Naive thymus-derived CD4-positive, alpha-beta T cell (primary cell): ENCODE results near the gene POLR1G. TPM values are rescaled to one million over a fixed set of nuclear protein-coding genes. Genes with fewer than 3 reads are reported as not detected.

Source experiments
- ATAC-seq: fragments of 150-1000 bp; cut with Tn5 transposase; 2 replicates; pipeline ENCODE4 v1.10.0; 2021; ENCODE audit warnings: mild to moderate bottlenecking, moderate library complexity
- CTCF ChIA-PET: fragments of 350-600 bp; sonication (Branson Sonifier 250); formaldehyde crosslinking; loops from one replicate; lab custom pipeline; 2021; ENCODE audit warnings: antibody characterized with exemption; lab: Charles Lee
- POLR2A ChIA-PET: fragments of 350-600 bp; sonication (Branson Sonifier 250); formaldehyde crosslinking; loops from one replicate; lab custom pipeline; 2021; ENCODE audit warnings: antibody characterized with exemption, inconsistent platforms; lab: Charles Lee
- DNase-seq, 9 donors: peaks; one replicate each; pipeline versions ENCODE4 v3.0.0 to v3.0.0-alpha.2; 2020 to 2022; ENCODE audit warnings: mixed read lengths in 1 of 9
- H3K27ac ChIP-seq: one replicate; pipeline ENCODE4 v1.7.0; 2013; ENCODE audit warnings: mild to moderate bottlenecking, low read depth, low read length, moderate library complexity
- H3K27me3 ChIP-seq, 2 donors: one replicate each; pipeline ENCODE4 v1.7.0; 2013; ENCODE audit warnings: low read length in 2 of 2, mild to moderate bottlenecking in 2 of 2, moderate library complexity in 2 of 2; ENCODE audit not compliant: control insufficient read depth in 2 of 2, insufficient read depth in 2 of 2
- H3K36me3 ChIP-seq, 3 experiments: 1 replicate in 2 of 3; 2 replicates in 1 of 3; pipeline ENCODE4 v1.7.0; 2013; ENCODE audit warnings: low read length in 3 of 3, mild to moderate bottlenecking in 3 of 3, moderate library complexity in 1 of 3; ENCODE audit not compliant: insufficient read depth in 3 of 3, control insufficient read depth in 2 of 3
- H3K4me1 ChIP-seq, 2 donors: one replicate each; pipeline ENCODE4 v1.7.0; 2013; ENCODE audit warnings: low read length in 2 of 2, mild to moderate bottlenecking in 2 of 2, moderate library complexity in 1 of 2; ENCODE audit not compliant: control insufficient read depth in 2 of 2, insufficient read depth in 2 of 2
- H3K4me3 ChIP-seq: 2 replicates; pipeline ENCODE4 v1.7.0; 2013; ENCODE audit warnings: mild to moderate bottlenecking, low read length
- H3K9me3 ChIP-seq, 3 experiments: 1 replicate in 2 of 3; 2 replicates in 1 of 3; pipeline ENCODE4 v1.7.0; 2013; ENCODE audit warnings: low read length in 3 of 3; ENCODE audit not compliant: control insufficient read depth in 2 of 3
- H3K27ac Mint-ChIP-seq, 9 donors: one replicate each; pipeline ENCODE4 v1.8.0; 2020 to 2022; ENCODE audit warnings: mixed read lengths in 9 of 9, mild to moderate bottlenecking in 8 of 9, moderate library complexity in 5 of 9, inconsistent platforms in 2 of 9
- H3K27me3 Mint-ChIP-seq, 5 donors: one replicate each; pipeline ENCODE4 v1.8.0; 2021 to 2022; ENCODE audit warnings: mixed read lengths in 5 of 5, mild to moderate bottlenecking in 1 of 5
- H3K36me3 Mint-ChIP-seq, 5 donors: one replicate each; pipeline ENCODE4 v1.8.0; 2020 to 2022; ENCODE audit warnings: mixed read lengths in 5 of 5, mild to moderate bottlenecking in 3 of 5, inconsistent platforms in 1 of 5
- H3K4me1 Mint-ChIP-seq, 7 donors: one replicate each; pipeline ENCODE4 v1.8.0; 2020 to 2022; ENCODE audit warnings: mixed read lengths in 7 of 7, mild to moderate bottlenecking in 3 of 7, inconsistent platforms in 1 of 7
- H3K4me3 Mint-ChIP-seq, 10 donors: one replicate each; pipeline ENCODE4 v1.8.0; 2020 to 2022; ENCODE audit warnings: mild to moderate bottlenecking in 10 of 10, mixed read lengths in 10 of 10, moderate library complexity in 6 of 10, inconsistent platforms in 2 of 10
- H3K9me3 Mint-ChIP-seq, 11 donors: one replicate each; pipeline ENCODE4 v1.8.0; 2020 to 2022; ENCODE audit warnings: mixed read lengths in 11 of 11, mild to moderate bottlenecking in 4 of 11, inconsistent platforms in 1 of 11, moderate library complexity in 1 of 11
- intact Hi-C, 2 donors: fragments of 100-400 bp; cut with micrococcal nuclease; formaldehyde crosslinking; loops; one replicate each; pipeline ENCODE4 v1.15.1; 2023
- microRNA-seq: library from miRNA; unstranded; fragments of <30 nt; microRNA quantifications from one replicate; pipeline ENCODE4 v1.2.0, GENCODE V29; 2022; ENCODE audit warnings: borderline microRNAs expressed
- polyA plus RNA-seq, 2 donors: library from polyadenylated mRNA; unstranded; fragments of 300-500 nt; fragmentation: Illumina TruSeq; gene quantifications; one replicate each; pipeline ENCODE4 v1.2.3, GENCODE V29; 2021
- total RNA-seq, 6 experiments: library from RNA in 5 of 6; stranded (reverse) in 5 of 6; gene quantifications; 1 replicate in 5 of 6; 2 replicates in 1 of 6; pipeline ENCODE4 v1.2.3 and lab custom pipeline; 2021 to 2026

POLR1G gene
- total and polyA plus RNA-seq, 7 experiments from 2014 or later: 0.45 to 8.2 (median 4.8) TPM

DNA sequence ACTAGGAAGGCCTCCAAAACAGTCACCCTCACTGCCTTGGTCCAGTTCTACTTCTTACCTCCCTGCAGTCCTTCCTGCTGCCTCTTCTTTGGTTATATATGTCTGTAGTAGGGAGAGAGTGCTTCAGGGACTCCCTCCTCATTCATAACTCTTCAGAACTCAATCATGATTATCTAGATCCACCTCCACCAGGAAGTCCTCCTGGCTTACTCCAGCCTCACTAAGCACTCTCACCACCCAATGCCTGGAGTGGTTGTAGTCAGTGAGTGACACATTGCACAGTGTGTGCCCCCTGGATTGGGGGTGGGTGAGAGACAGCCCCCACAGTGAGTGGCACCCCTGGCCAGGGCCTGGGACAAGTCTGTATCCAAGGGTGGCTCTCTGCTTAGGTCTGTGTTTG, 51.3 kb downstream of the POLR1G start:
- Mint-ChIP-seq H3K27ac (peak overlapping the region in 1 of 9 donors; percentile 50), H3K4me3 (no peak overlapping the region), H3K9me3 (no peaks in the 10 kb centered on the region), H3K36me3 (no peaks in the 10 kb centered on the region), H3K27me3 (peaks cover 0 to 37% (median 0%) of the 10 kb centered on the region in 5 donors), H3K4me1 (peaks cover 13 to 24% (median 17%) of the 10 kb centered on the region in 7 donors)
- Histone ChIP-seq H3K9me3 (no peaks in the 10 kb centered on the region), H3K36me3 (no peaks in the 10 kb centered on the region), H3K27me3 (no peaks in the 10 kb centered on the region), H3K27ac (no peak overlapping the region), H3K4me1 (peaks cover 7 to 13% of the 10 kb centered on the region in 2 donors), H3K4me3 (no peak overlapping the region)
- POLR2A ChIA-PET: no interaction called here
- CTCF ChIA-PET: interaction anchor here (0.7 to 2.2 kb wide), 2 partner anchors 9 to 1806 kb away, joined by 4 to 7 read pairs; no protein-coding TSS in a partner anchor
- DNase-seq (no peak), ATAC-seq (no peak)
- intact Hi-C loops: no loop called here

Small RNA genes lying within 50 kb of the gene (microRNA-seq; reads per million reads assigned to microRNA genes)
- not detected for gene MIR6088

Other genes with a start within 250 kb of the POLR1G start
- 1 to 10 TPM in 1 of 5 experiments, under 1 TPM in 4; 0.07 to 1.2 (median 0.73) TPM for gene NKPD1, start 245.7 kb upstream of the POLR1G start, total RNA-seq
- gene NKPD1, start 245.7 kb upstream of the POLR1G start, polyA plus RNA-seq: under 1 TPM; 0.41 to 0.60 TPM
- gene TRAPPC6A, start 228.4 kb upstream of the POLR1G start, total RNA-seq: 10 to 100 TPM; 44.6 to 61.9 (median 53.0) TPM
- 100 to 1,000 TPM; 173 to 174 TPM for gene TRAPPC6A, start 228.4 kb upstream of the POLR1G start, polyA plus RNA-seq
- gene BLOC1S3, start 227.9 kb upstream of the POLR1G start, total RNA-seq: 10 to 100 TPM; 13.7 to 24.9 (median 15.4) TPM
- gene BLOC1S3, start 227.9 kb upstream of the POLR1G start, polyA plus RNA-seq: 10 to 100 TPM in 1 of 2 donors, 1 to 10 TPM in 1; 6.9 to 17.4 TPM
- gene EXOC3L2, start 161.2 kb upstream of the POLR1G start, total RNA-seq: not detected
- gene EXOC3L2, start 161.2 kb upstream of the POLR1G start, polyA plus RNA-seq: not detected
- gene MARK4, start 155.4 kb upstream of the POLR1G start, total RNA-seq: 10 to 100 TPM; 22.4 to 39.2 (median 25.5) TPM
- under 1 TPM; 0.70 to 0.74 TPM for gene MARK4, start 155.4 kb upstream of the POLR1G start, polyA plus RNA-seq
- gene CKM, start 83.8 kb upstream of the POLR1G start, total RNA-seq: not detected
- not detected for gene CKM, start 83.8 kb upstream of the POLR1G start, polyA plus RNA-seq
- not detected for gene KLC3, start 65.9 kb upstream of the POLR1G start, total RNA-seq
- under 1 TPM in 1 of 2 donors, not detected in 1; 0.18 TPM for gene KLC3, start 65.9 kb upstream of the POLR1G start, polyA plus RNA-seq
- 10 to 100 TPM; 14.4 to 25.1 (median 19.2) TPM for gene ERCC2, start 36.1 kb upstream of the POLR1G start, total RNA-seq
- 1 to 10 TPM; 4.4 to 6.0 TPM for gene ERCC2, start 36.1 kb upstream of the POLR1G start, polyA plus RNA-seq
- 10 to 100 TPM in 3 of 5 experiments, 1 to 10 TPM in 2; 2.9 to 24.4 (median 11.1) TPM for gene PPP1R13L, start 1.6 kb upstream of the POLR1G start, total RNA-seq
- gene PPP1R13L, start 1.6 kb upstream of the POLR1G start, polyA plus RNA-seq: under 1 TPM; 0.56 to 0.61 TPM
- gene ERCC1, start 17.3 kb downstream of the POLR1G start, total RNA-seq: 10 to 100 TPM; 45.1 to 88.2 (median 53.4) TPM
- 10 to 100 TPM; 31.7 to 32.7 TPM for gene ERCC1, start 17.3 kb downstream of the POLR1G start, polyA plus RNA-seq
- 1,000 to 10,000 TPM in 1 of 5 experiments, 100 to 1,000 TPM in 1, 10 to 100 TPM in 2, 1 to 10 TPM in 1; 2.1 to 1,925 (median 22.8) TPM for gene FOSB, start 61.4 kb downstream of the POLR1G start, total RNA-seq
- 1 to 10 TPM; 3.0 to 5.3 TPM for gene FOSB, start 61.4 kb downstream of the POLR1G start, polyA plus RNA-seq
- 1 to 10 TPM in 4 of 5 experiments, under 1 TPM in 1; 0.86 to 3.1 (median 2.4) TPM for gene RTN2, start 90.4 kb downstream of the POLR1G start, total RNA-seq
- gene RTN2, start 90.4 kb downstream of the POLR1G start, polyA plus RNA-seq: under 1 TPM; 0.30 to 0.37 TPM
- gene PPM1N, start 91.8 kb downstream of the POLR1G start, total RNA-seq: 1 to 10 TPM; 1.3 to 8.5 (median 7.8) TPM
- gene PPM1N, start 91.8 kb downstream of the POLR1G start, polyA plus RNA-seq: 1 to 10 TPM; 2.8 to 4.0 TPM
- gene VASP, start 100.8 kb downstream of the POLR1G start, total RNA-seq: 100 to 1,000 TPM in 2 of 5 experiments, 10 to 100 TPM in 3; 71.3 to 206 (median 82.6) TPM
- gene VASP, start 100.8 kb downstream of the POLR1G start, polyA plus RNA-seq: 10 to 100 TPM; 27.0 to 39.7 TPM
- gene OPA3, start 178.2 kb downstream of the POLR1G start, total RNA-seq: 10 to 100 TPM in 1 of 5 experiments, 1 to 10 TPM in 4; 7.8 to 14.3 (median 9.0) TPM
- 10 to 100 TPM in 1 of 2 donors, 1 to 10 TPM in 1; 9.2 to 26.1 TPM for gene OPA3, start 178.2 kb downstream of the POLR1G start, polyA plus RNA-seq
- gene GPR4, start 195.6 kb downstream of the POLR1G start, total RNA-seq: not detected
- not detected for gene GPR4, start 195.6 kb downstream of the POLR1G start, polyA plus RNA-seq
- gene EML2, start 232.8 kb downstream of the POLR1G start, total RNA-seq: 100 to 1,000 TPM in 1 of 5 experiments, 10 to 100 TPM in 4; 57.4 to 128 (median 58.6) TPM
- 10 to 100 TPM; 11.3 to 17.5 TPM for gene EML2, start 232.8 kb downstream of the POLR1G start, polyA plus RNA-seq